ENCODE measurements around the gene ZNF438. TPM values are rescaled to one million over a fixed set of nuclear protein-coding genes. Genes with fewer than 3 reads are reported as not detected.

The ZNF438 gene
- total and polyA plus RNA-seq, 2 of the 4 experiments (the other 2 are of a cell fraction) = 1.8 to 2.9 TPM

DNA sequence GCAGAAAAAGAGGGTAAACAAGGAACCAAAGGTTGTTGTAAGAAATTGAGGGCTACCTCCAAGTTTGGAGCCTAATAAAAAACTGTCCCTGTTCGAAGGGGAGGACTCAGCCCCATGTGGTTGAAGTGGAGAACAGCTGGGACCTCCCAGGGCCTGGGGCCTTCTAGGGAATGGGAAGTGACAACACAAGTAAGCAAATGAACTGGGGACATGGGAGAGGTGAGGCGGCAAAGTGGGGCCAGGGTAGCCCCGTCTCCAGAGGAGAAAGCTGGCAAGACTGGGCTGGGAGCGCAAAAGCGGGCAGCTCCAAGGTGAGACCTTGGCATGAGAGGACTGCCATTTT is 198.1 kb downstream of the ZNF438 start:
- Histone ChIP-seq H2AK9ac (replicated peaks; ENCODE audit: low read depth, low read length, poor library complexity) (no peak overlapping the region), H4K20me1 (ENCODE audit: insufficient read depth, low read length) (no peaks in the 10 kb centered on the region), H3K9me1 (ENCODE audit: insufficient read depth, low read length) (peaks cover 23% of the 10 kb centered on the region), H2BK5ac (ENCODE audit: low read depth, low read length, poor library complexity, severe bottlenecking) (no peak overlapping the region), H2BK15ac (ENCODE audit: low read depth, low read length) (peak overlapping the region; percentile 37; the same call in 1 of the 3 replicates), H3K4me3 (ENCODE audit: insufficient read depth, low read depth, low read length) (no peak overlapping the region), H3K79me1 (ENCODE audit: low read depth in 1 of 2, low read length in 2 of 2) (no peaks in the 10 kb centered on the region), H3K36me3 (ENCODE audit: control insufficient read depth, insufficient read depth, low read length) (no peaks in the 10 kb centered on the region), H3K56ac (ENCODE audit: extremely low read depth, insufficient read depth, low read length) (no peak overlapping the region), H2AFZ (replicated peaks; ENCODE audit: low read length, poor library complexity) (peak overlapping the region; percentile 63), H4K91ac (ENCODE audit: insufficient read depth, low read depth, low read length) (no peak overlapping the region; the same call in 1 of the 2 replicates), H2AK5ac (ENCODE audit: low read depth, low read length) (peak overlapping the region; percentile 77; the same call in 1 of the 2 replicates), H2BK120ac (ENCODE audit: low read depth, low read length) (peak overlapping the region; percentile 66), H3K18ac (ENCODE audit: low read depth, low read length) (peak overlapping the region; percentile 33; the same call in 1 of the 2 replicates), H3K4me2 (ENCODE audit: low read depth, low read length) (no peak overlapping the region), H3K4me1 (ENCODE audit: control insufficient read depth, insufficient read depth, low read length) (peaks cover 21% of the 10 kb centered on the region), H3K23ac (ENCODE audit: low read depth, low read length) (peak overlapping the region; percentile 51; the same call in 1 of the 2 replicates), H3K9ac (ENCODE audit: low read depth, low read length) (no peak overlapping the region), H3K27ac (ENCODE audit: insufficient read depth, low read length) (peak overlapping the region; percentile 41; the same call in 1 of the 2 replicates), H3K14ac (replicated peaks; ENCODE audit: low read depth, low read length) (peak overlapping the region; percentile 90), H3K27me3 (ENCODE audit: control insufficient read depth, insufficient read depth, low read length) (no peaks in the 10 kb centered on the region), H3K9me3 (ENCODE audit: control insufficient read depth, insufficient read depth, low read length) (no peaks in the 10 kb centered on the region), H4K5ac (ENCODE audit: low read depth, low read length) (peak overlapping the region; percentile 18; the same call in 1 of the 2 replicates), H3K4ac (ENCODE audit: low read depth, low read length) (peak overlapping the region; percentile 41), H2BK20ac (ENCODE audit: low read depth, low read length) (0 out of 2 replicates have a peak overlapping the region, but pooled peaks have one; percentile 73), H4K8ac (ENCODE audit: low read depth in 2 of 2, low read length in 2 of 2) (peak overlapping the region in 1 of 2 experiments; percentile 61; a peak in 2 of 4 replicates)
- dilution Hi-C loops (cut with HindIII; ENCODE audit: low sequenced_read_pairs, unreplicated experiment) = no loop called here
- in situ Hi-C loops (cut with MboI; ENCODE audit: low sequenced_read_pairs) = no loop called here
- no TSS peak for BruUV-seq (replicated peaks)
- TF ChIP-seq MAFK (IDR thresholded peaks at IDR 0.05; ENCODE audit: low read depth, low read length) (no peak), NFE2L2 (IDR thresholded peaks at IDR 0.05; ENCODE audit: low read depth, low read length) (no peak), FOS (IDR thresholded peaks at IDR 0.05; ENCODE audit: low read depth, low read length) (no peak), BHLHE40 (IDR thresholded peaks at IDR 0.05; ENCODE audit: low read depth, low read length) (no peak), SMC3 (IDR thresholded peaks at IDR 0.05; ENCODE audit: low read depth, low read length) (no peak), POLR2A (IDR thresholded peaks at IDR 0.05; ENCODE audit: low read depth, low read length) (no peak), CTCF (conservative IDR thresholded peaks at IDR 0.05; ENCODE audit: low read depth, low read length) (no peak), RFX5 (IDR thresholded peaks at IDR 0.05; ENCODE audit: low read depth, low read length) (no peak)
- WGBS, 2 experiments (ENCODE audit: extremely low coverage in 2 of 2, insufficient read length in 1 of 2) = 100% methylated on average over 4 of the region's 5 CpGs; no CpG with 5 or more reads in 1 of the 2 experiments
- POLR2A ChIA-PET (ENCODE audit: unreplicated experiment) = no interaction called here
- intact Hi-C loops (cut with micrococcal nuclease) = no loop called here
- CTCF ChIA-PET = no interaction called here
- DNase-seq (no peak), ATAC-seq (ENCODE audit: low read depth) (peak; percentile 16; the same call in 1 of the 2 replicates)
